Measurements from ENCODE around the gene GRIFIN. TPM values are rescaled to one million over a fixed set of nuclear protein-coding genes. Genes with fewer than 3 reads are reported as not detected.

Gene GRIFIN
- total RNA-seq, 1 donor from 2014 or later, result not detected

DNA sequence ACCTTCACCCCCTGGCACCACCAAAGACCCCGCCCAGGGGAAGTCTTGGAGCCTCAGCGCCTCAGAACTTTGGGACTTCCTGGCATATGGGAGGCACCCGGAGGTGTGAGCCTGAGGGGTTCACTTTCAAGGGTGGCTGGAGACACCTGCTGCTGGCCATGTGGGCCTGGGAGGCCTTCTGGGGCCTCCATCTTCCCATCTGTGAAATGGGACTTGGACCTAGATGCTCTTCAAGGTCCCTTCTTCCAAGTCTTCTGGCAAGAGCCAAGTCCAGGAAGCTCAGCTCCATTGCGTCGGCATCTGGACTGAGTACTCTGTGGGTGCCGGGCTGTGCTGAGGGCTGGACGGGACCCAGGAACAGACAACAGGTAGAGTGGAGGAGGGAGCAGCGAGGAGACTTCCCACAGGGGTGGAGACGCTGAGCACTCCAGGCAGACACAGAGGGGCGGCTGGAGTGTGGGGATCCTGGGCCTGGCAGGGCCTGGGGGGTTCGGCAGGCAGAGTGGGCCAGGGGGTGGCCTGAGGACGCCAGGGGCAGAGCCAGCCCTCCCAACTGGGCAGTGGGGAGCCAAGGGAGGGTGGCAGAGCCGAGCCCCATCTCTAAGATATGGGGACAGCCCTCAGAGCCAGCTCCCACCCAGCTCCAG lies 34.1 kb upstream of the GRIFIN start:
- H3K4me1 Mint-ChIP-seq (ENCODE audit: low read depth), result peaks cover 42% of the 10 kb centered on the region
- peaks cover 5% of the 10 kb centered on the region for H3K27me3 Mint-ChIP-seq (ENCODE audit: insufficient read depth)
- no peak overlapping the region for H3K4me3 Mint-ChIP-seq
- H3K9me3 Mint-ChIP-seq, result no peaks in the 10 kb centered on the region
- intact Hi-C loops (cut with micrococcal nuclease), result no loop called here
- H3K27ac Mint-ChIP-seq, result peak overlapping the region; percentile 76
- no peaks in the 10 kb centered on the region for H3K36me3 Mint-ChIP-seq (ENCODE audit: low read depth)
- DNase-seq (ENCODE audit: low spot score), result no peak

DNA sequence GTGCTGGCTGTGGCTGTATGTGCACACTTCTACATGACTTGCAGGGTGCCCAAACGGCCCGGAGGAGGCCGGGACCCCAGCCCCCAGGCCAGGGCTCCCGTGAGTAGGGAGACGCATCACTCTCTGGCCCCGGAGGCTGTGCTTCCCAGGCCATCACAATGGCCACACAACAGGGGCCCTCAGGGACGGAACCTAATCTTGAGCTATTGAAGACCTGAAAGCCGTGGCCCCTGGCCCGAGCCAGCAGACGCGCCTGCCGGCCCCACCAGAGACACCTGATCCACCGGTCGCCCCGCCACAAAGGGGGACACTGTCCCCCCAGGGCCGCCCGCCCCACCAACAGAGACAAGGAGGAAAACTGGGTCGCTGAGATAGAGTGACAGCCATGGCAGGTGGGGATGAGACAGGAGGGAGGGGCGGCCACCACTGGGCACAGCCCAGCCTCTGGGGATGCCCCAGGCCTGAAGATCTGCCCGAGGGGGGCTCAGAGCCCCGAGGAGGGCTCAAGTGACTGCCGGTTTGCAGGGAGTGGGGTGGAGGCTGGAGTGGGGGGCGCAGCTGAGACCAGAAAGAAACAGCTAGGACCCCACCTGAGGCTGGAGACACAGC lies 33.2 kb upstream of the GRIFIN start:
- Mint-ChIP-seq H3K4me3 (peak overlapping the region; percentile 71), H3K36me3 (ENCODE audit: low read depth) (no peaks in the 10 kb centered on the region), H3K4me1 (ENCODE audit: low read depth) (peaks cover 42% of the 10 kb centered on the region), H3K9me3 (no peaks in the 10 kb centered on the region), H3K27ac (no peak overlapping the region), H3K27me3 (ENCODE audit: insufficient read depth) (peaks cover 5% of the 10 kb centered on the region)
- intact Hi-C loops (cut with micrococcal nuclease), result loop anchor here (2.0 kb wide), 1 partner anchor 21 kb away; no protein-coding TSS in a partner anchor
- no peak for DNase-seq (ENCODE audit: low spot score)

DNA sequence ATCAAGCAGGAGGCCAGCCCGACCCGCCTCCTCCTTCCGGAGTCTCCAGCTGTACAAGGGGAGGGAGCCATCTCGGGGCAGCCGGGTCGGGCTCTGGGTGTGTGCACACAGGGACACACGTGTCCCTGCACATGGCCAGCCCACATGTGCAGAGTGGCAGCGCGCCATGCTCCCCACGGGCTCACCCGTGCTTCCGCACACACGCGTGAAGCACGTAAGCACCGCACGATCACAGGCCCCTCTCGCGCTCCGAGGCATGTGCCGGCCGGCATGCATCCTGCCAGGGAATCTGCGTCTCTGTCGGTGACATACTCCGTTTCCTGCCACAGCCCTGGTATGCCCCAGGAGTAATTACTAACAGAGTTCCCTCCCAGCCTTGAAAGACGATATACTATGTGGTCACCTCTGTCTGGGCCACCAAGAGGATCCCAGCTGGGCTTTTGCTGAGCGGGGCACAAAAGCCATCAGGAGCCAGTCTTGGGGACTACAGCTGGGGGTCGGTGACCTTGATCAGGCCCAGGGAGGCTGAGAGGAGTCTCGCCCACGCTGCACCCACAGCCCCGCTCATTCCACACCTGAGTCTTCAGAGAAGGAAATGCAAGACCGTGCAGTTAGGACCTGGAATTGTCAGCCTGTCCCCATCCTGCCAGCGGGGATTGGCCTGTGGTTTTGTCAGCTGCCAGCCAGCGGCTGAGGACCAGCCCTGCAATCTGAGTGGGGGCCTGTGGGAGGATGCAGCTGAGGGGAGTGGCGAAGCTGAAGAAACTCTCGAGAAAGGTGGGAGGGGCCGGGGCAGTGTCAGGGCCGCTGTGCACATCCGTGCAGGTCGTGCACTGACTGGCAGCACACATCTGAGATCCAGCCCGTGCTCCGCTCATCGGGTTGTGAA lies 32.4 kb upstream of the GRIFIN start:
- intact Hi-C loops (cut with micrococcal nuclease), result loop anchor here (1.0 to 2.0 kb wide), 3 partner anchors 11 to 50 kb away; partner anchors contain the start of genes IQCE and LFNG

DNA sequence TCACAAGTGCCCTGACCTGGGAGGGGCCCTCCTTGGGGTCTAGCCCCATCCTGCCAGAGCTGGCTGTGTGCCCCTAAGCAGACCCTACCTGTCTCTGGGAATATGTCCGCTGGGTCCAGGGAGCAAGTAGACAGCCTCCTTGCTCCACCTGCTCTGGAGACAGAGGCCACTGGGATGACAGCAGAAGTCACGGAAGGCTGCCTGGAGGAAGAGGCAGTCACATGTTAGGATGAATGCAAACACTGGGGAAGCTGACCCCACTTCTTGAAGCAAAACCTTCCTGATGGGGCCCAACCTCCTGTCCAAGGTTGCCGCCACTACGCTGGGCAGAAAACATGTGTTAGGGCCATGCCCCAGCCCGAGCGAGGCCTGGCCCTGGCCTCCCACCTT lies 31.7 kb upstream of the GRIFIN start:
- no peaks in the 10 kb centered on the region for H3K36me3 Mint-ChIP-seq (ENCODE audit: low read depth)
- no peak for DNase-seq (ENCODE audit: low spot score)
- no peaks in the 10 kb centered on the region for H3K9me3 Mint-ChIP-seq
- peaks cover 5% of the 10 kb centered on the region for H3K27me3 Mint-ChIP-seq (ENCODE audit: insufficient read depth)
- peaks cover 38% of the 10 kb centered on the region for H3K4me1 Mint-ChIP-seq (ENCODE audit: low read depth)
- H3K4me3 Mint-ChIP-seq, result no peak overlapping the region
- H3K27ac Mint-ChIP-seq, result no peak overlapping the region
- intact Hi-C loops (cut with micrococcal nuclease), result loop anchor here (1.0 to 2.0 kb wide), 3 partner anchors 11 to 50 kb away; partner anchors contain the start of genes IQCE and LFNG

More for the DNA sequence above, 32.4 kb upstream of the GRIFIN start:
- H3K4me1 Mint-ChIP-seq (ENCODE audit: low read depth), result peaks cover 42% of the 10 kb centered on the region
- H3K9me3 Mint-ChIP-seq, result no peaks in the 10 kb centered on the region
- peak overlapping the region; percentile 71 for H3K4me3 Mint-ChIP-seq
- peaks cover 5% of the 10 kb centered on the region for H3K27me3 Mint-ChIP-seq (ENCODE audit: insufficient read depth)
- peak; percentile 63 for DNase-seq (ENCODE audit: low spot score)
- H3K36me3 Mint-ChIP-seq (ENCODE audit: low read depth), result no peaks in the 10 kb centered on the region
- H3K27ac Mint-ChIP-seq, result peak overlapping the region; percentile 74

DNA sequence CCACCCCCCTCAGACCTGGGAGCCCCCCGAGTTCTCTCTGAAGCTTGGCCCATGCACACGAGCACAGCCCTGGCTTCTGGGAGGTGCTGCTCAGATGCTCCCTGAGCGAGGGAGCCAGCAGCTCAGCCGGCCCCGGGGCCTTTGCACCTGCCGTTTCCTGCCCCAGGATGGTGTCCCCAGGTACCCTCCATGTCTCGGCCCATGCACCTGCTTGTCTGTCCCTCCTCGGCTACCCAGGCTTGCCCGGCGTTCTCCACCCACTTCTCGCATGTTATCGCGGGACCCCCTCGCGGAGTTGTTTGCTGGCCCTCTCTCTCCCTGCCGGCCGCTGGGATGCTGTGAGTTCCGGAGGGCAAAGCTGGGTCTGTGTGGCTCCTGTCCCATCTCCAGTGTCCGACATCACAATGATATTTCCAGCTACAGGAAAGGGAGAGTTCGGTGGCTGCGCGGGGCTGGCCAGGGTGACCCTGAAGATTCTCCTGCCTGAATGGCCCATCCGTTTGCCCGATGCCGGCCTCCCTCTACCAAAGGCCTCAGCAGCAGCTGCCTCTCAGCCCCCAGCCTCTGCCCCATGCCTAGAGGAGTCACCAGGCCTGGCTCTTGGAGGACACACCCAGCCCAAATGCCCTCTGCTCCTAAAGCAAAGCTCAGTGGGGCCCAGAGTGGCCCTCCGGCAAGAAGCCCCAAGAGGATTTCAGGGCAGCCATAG lies 31.2 kb upstream of the GRIFIN start:
- intact Hi-C loops (cut with micrococcal nuclease), result no loop called here
- Mint-ChIP-seq H3K27ac (no peak overlapping the region), H3K36me3 (ENCODE audit: low read depth) (no peaks in the 10 kb centered on the region), H3K27me3 (ENCODE audit: insufficient read depth) (no peaks in the 10 kb centered on the region), H3K4me1 (ENCODE audit: low read depth) (peaks cover 33% of the 10 kb centered on the region), H3K4me3 (no peak overlapping the region), H3K9me3 (no peaks in the 10 kb centered on the region)
- no peak for DNase-seq (ENCODE audit: low spot score)

DNA sequence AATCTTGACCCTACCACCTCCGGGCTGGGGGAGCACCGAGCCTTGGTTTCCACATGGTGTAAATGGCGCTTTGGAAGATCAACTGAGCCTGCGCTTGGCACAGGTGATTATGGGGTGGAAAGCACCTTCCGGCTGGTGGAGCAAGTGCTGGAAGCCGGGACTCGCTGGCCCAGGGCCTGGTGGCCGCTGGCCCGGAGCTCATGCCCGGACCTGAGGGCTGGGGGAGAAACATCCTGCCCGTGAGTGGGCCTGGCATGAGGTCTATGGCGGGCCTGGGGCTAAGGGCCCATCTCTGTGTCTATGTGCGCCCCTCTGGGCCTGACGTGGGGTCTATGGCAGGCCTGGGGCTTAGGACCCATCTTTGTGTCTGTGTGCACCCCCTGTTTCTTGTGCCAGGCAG lies 29.2 kb upstream of the GRIFIN start:
- no peak overlapping the region for H3K27ac Mint-ChIP-seq
- H3K27me3 Mint-ChIP-seq (ENCODE audit: insufficient read depth), result no peaks in the 10 kb centered on the region

DNA sequence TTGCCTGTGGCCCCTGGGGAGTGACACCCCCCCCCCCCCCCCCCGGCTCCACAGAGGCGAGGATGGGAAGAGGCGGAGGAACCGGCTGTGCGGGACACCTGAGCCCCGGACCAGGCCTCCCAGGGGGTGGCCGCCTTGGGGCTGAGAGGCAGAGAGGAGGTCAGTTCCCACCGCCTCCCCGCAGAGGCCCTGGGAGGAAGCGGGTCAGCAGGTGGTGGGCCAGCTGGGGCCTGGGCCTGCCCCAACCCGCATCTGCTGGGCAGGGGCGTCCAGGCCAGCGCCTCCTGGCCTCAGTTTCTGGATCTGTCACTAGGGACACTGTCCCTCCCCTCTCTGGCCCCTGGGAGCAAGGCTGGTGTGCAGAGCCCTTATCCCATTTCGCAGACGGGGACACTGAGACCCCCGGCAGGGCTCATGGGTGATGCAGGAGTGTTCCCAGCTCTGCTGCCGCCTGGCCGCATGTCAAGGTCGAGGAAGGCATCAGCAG lies 28.7 kb upstream of the GRIFIN start:
- no peak for DNase-seq (ENCODE audit: low spot score)
- Mint-ChIP-seq H3K36me3 (ENCODE audit: low read depth) (no peaks in the 10 kb centered on the region), H3K27ac (no peak overlapping the region), H3K4me3 (no peak overlapping the region), H3K27me3 (ENCODE audit: insufficient read depth) (no peaks in the 10 kb centered on the region), H3K4me1 (ENCODE audit: low read depth) (peaks cover 18% of the 10 kb centered on the region), H3K9me3 (no peaks in the 10 kb centered on the region)
- intact Hi-C loops (cut with micrococcal nuclease), result no loop called here

More for the DNA sequence above, 29.2 kb upstream of the GRIFIN start:
- no peak overlapping the region for H3K4me3 Mint-ChIP-seq
- H3K4me1 Mint-ChIP-seq (ENCODE audit: low read depth), result peaks cover 22% of the 10 kb centered on the region
- H3K36me3 Mint-ChIP-seq (ENCODE audit: low read depth), result no peaks in the 10 kb centered on the region
- no peak for DNase-seq (ENCODE audit: low spot score)
- intact Hi-C loops (cut with micrococcal nuclease), result no loop called here
- H3K9me3 Mint-ChIP-seq, result no peaks in the 10 kb centered on the region

DNA sequence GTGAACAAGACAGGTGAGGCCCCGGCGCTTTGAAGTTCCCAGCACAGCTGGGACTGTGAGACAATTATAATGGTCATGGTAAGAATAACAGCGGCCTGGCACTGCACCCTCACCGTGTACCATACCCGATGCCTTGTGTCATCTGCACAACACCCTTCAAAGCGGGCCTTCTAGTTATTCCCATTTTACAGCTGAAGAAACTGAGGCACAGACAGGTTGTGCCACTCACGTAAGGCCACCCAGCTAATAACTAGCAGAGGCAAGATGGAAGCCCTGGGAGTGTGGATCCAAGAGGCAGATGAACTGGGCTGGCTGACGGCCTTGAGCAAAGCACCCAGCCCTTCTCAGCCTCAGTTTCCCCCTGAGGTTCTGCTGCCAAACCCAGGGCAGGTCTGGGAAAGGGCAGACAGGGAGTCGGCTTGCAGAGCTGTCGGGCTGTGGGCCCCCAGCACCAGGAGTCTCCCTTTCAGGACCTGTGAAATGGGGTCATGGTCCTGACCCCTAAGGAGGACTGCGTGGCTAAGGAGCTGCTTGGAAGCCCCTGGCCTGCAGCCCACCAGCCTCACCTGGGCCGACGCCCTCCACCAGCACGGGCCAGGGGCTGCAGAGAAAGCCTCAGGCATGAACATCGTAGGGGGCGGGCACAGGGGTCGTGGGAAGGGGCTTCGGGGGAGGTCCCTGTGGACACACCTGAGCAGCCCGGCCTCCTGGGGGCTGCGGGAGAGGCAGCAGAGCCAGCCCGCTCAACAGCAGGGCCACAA lies 28.1 kb upstream of the GRIFIN start:
- H3K4me1 Mint-ChIP-seq (ENCODE audit: low read depth), result peaks cover 15% of the 10 kb centered on the region
- no peaks in the 10 kb centered on the region for H3K27me3 Mint-ChIP-seq (ENCODE audit: insufficient read depth)
- no peak overlapping the region for H3K27ac Mint-ChIP-seq
- no peaks in the 10 kb centered on the region for H3K36me3 Mint-ChIP-seq (ENCODE audit: low read depth)
- DNase-seq (ENCODE audit: low spot score), result no peak
- intact Hi-C loops (cut with micrococcal nuclease), result no loop called here
- no peaks in the 10 kb centered on the region for H3K9me3 Mint-ChIP-seq
- H3K4me3 Mint-ChIP-seq, result no peak overlapping the region

DNA sequence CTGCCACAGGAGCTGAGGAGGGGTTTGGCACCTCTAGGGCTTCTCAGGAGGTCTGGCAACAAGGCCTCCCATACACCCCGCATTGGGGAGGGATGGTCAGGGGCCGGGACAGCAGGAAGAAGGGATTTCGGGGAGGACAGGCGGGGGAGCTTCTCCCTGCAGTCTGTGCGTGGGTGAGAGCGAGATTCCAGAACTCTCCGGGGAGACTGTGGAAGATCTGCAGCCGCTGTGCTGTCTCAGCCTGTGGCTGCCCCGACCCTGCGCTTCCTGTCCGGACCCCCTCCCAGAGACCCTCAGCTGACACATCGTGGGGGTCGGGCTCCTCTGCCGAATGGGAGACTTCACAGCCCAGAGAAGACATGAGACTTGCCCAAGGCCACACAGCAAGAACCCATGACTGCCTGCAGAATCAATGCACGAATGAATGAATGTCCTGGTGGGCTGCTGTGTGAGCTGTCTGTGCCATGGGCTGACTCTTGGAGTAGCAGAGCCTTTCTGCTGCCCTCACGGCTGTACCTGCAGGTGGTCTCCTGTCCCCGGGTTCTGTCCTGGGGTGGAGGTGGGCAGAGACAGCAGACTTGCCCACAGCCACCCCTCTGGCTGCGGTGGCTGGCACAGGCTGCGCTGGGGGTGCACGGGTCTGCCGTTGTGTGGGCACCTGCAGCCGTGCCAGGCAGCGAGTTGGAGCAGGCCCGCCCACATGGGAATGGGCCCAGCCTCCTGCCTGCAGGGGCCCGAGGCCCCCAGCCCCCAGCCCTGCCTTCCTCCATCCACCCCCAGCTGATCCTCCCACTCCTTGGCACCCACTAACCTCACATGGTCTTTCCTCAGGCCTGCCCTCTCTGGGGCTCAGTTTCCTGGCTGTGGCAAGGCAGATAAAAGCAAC lies 27.1 kb upstream of the GRIFIN start:
- intact Hi-C loops (cut with micrococcal nuclease), result no loop called here
- DNase-seq (ENCODE audit: low spot score), result no peak
- no peaks in the 10 kb centered on the region for H3K9me3 Mint-ChIP-seq
- no peak overlapping the region for H3K4me3 Mint-ChIP-seq
- H3K27ac Mint-ChIP-seq, result no peak overlapping the region
- no peaks in the 10 kb centered on the region for H3K36me3 Mint-ChIP-seq (ENCODE audit: low read depth)
- H3K27me3 Mint-ChIP-seq (ENCODE audit: insufficient read depth), result no peaks in the 10 kb centered on the region
- peaks cover 5% of the 10 kb centered on the region for H3K4me1 Mint-ChIP-seq (ENCODE audit: low read depth)

DNA sequence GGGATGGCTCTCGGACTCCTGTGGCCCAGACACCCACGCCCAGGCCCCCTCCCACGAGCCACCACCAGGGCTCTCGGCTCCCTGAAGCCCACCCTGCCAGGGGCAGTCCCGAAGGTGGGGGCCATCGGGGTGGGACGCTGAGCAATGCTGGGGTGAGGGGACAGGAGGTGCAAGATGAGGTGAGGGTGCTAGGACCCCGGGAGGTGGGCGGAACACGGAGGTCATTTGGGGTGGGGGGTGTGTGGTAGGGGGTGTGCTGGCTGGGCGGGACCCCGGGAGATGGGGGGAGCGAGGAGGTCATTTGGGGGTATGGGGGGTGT lies 26.4 kb upstream of the GRIFIN start:
- Mint-ChIP-seq H3K27me3 (ENCODE audit: insufficient read depth) (no peaks in the 10 kb centered on the region), H3K9me3 (no peaks in the 10 kb centered on the region), H3K4me3 (no peak overlapping the region), H3K4me1 (ENCODE audit: low read depth) (no peaks in the 10 kb centered on the region), H3K27ac (no peak overlapping the region), H3K36me3 (ENCODE audit: low read depth) (no peaks in the 10 kb centered on the region)
- DNase-seq (ENCODE audit: low spot score), result no peak
- intact Hi-C loops (cut with micrococcal nuclease), result no loop called here

DNA sequence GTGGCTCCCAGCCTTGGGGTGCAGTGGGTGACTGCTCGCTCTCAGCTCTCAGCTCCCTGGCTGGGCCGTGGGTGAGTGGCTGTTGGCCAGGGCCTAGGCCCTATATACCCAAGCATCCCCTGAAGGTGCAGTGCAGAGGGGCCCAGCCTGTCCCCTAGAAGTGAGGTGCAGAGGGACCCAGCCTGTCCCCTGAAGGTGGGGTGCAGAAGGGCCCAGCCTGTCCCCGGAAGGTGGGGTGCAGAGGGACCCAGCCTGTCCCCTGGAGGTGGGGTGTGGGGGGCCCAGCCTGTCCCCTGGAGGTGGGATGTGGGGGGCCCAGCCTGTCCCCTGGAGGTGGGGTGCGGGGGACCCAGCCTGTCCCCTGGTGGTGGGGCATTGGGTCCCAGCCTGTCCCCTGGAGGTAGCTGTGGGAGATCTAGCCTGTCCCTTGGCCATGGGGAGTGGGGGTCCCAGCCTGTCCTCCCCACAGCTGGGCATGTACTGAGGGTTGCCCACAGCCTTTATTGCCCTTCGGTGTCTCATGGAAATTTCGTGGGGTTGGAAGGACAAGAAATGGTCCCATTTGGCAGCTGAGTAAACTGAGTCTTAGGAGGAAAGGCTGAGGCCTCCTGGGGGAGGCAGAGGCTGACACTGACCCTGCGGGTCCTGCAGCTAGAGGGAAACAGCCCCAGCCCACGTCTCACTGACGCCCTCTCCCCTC lies 25.9 kb upstream of the GRIFIN start:
- Mint-ChIP-seq H3K4me3 (no peak overlapping the region), H3K4me1 (ENCODE audit: low read depth) (no peaks in the 10 kb centered on the region), H3K27ac (no peak overlapping the region), H3K9me3 (no peaks in the 10 kb centered on the region), H3K36me3 (ENCODE audit: low read depth) (no peaks in the 10 kb centered on the region), H3K27me3 (ENCODE audit: insufficient read depth) (peaks cover 2% of the 10 kb centered on the region)
- DNase-seq (ENCODE audit: low spot score), result no peak
- intact Hi-C loops (cut with micrococcal nuclease), result no loop called here
